ENCODE data around the gene IGF2R.

The IGF2R gene

DNA sequence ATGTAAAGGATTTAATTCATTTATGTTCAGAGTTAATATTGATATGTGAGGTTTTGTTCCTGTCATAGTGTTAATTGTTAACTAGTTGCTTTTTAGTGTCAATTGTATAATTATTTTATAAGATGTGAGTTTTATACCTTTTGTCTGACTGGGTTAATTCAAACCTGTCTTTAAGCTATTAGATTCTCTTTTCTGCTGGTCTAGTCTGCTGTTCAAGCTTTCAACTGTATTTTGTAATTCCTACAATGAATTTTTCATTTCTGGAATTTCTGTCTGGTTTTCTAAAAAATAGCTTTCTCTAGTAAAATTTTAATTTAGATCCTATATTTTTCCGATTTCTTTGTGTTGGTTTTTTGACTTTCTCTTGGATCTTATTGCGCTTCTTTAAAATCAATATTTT, 26.5 kb downstream of the IGF2R start:
- in situ Hi-C loops (cut with HindIII; ENCODE audit: low sequenced_read_pairs), result no loop called here
- TF ChIP-seq, protein P1, sequence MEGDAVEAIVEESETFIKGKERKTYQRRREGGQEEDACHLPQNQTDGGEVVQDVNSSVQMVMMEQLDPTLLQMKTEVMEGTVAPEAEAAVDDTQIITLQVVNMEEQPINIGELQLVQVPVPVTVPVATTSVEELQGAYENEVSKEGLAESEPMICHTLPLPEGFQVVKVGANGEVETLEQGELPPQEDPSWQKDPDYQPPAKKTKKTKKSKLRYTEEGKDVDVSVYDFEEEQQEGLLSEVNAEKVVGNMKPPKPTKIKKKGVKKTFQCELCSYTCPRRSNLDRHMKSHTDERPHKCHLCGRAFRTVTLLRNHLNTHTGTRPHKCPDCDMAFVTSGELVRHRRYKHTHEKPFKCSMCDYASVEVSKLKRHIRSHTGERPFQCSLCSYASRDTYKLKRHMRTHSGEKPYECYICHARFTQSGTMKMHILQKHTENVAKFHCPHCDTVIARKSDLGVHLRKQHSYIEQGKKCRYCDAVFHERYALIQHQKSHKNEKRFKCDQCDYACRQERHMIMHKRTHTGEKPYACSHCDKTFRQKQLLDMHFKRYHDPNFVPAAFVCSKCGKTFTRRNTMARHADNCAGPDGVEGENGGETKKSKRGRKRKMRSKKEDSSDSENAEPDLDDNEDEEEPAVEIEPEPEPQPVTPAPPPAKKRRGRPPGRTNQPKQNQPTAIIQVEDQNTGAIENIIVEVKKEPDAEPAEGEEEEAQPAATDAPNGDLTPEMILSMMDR (IDR thresholded peaks at IDR 0.05; ENCODE audit: low read depth, low read length, missing control alignments), result no peak
- no peak for DNase-seq (ENCODE audit: low read depth)
- no peak overlapping the region for H3K4me3 ChIP-seq (ENCODE audit: low read depth, low read length)

DNA sequence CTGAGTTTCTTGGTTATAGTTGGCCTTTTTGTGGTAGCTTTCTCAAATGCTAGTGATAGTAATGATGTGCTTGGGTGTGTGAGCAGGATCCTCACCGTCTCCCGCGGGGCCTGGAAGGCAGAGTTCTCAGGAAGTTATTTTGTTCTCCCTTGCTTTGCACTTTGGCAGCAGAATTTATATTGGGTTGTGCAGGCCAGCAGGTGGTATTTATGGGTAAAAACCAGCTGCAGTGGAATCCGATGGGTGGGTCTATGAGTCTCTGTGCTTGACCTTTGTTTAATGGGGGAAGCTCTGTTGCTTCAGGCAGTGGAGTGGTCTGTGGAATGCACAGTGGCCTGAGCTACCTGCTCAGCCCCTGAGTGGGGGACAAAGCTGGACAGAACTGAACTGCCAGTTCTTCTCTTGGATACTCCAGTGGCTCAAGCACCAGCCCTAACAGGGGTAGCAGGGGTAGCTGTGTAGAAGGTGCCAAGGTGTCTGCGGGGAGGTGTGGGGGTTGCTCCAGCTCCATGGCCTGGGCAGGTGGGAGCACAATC, 27.3 kb downstream of the IGF2R start:
- TF ChIP-seq, protein P1 (IDR thresholded peaks at IDR 0.05; ENCODE audit: low read depth, low read length, missing control alignments), result no peak
- in situ Hi-C loops (cut with HindIII; ENCODE audit: low sequenced_read_pairs), result no loop called here
- H3K4me3 ChIP-seq (ENCODE audit: low read depth, low read length), result no peak overlapping the region
- no peak for DNase-seq (ENCODE audit: low read depth)

- no peak overlapping the region for H3K4me3 ChIP-seq (ENCODE audit: low read depth, low read length)
- in situ Hi-C loops (cut with HindIII; ENCODE audit: low sequenced_read_pairs), result no loop called here
- TF ChIP-seq, protein P1 (IDR thresholded peaks at IDR 0.05; ENCODE audit: low read depth, low read length, missing control alignments), result no peak
- no peak for DNase-seq (ENCODE audit: low read depth)
Measured at GRCh38 chr6:159996626-159997497, 28.0 kb downstream of the IGF2R start.

DNA sequence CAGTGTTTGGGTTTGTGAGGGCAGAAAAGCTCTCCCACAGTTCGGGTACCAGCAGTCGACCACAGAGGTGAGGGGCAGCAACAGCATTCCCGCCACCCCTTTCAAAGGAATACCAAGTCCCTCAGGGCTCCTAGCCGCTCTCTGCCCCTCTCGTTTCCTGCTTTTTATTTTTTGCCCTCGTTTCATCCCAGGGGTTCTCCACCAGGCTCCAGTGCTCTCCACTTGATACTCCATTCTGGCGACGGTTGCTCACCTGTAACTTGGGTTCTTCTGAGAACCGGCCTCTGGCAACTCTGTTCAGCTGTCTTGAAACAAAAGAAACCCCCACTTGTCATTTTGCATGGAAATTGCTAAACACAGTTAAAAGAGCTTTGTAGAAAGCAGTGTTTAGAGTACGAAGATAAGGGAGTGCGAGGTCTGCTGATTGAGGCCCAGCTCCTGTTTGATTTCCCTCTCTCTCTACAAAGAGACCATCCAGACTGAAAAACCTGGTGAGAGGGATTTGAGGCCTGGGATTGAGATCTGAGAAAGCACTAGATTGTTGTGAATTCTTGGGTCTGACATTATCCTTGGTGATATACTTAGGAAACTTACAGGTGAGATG, 28.7 kb downstream of the IGF2R start:
- TF ChIP-seq, protein P1 (IDR thresholded peaks at IDR 0.05; ENCODE audit: low read depth, low read length, missing control alignments), result no peak
- no peak for DNase-seq (ENCODE audit: low read depth)
- no peak overlapping the region for H3K4me3 ChIP-seq (ENCODE audit: low read depth, low read length)
- in situ Hi-C loops (cut with HindIII; ENCODE audit: low sequenced_read_pairs), result no loop called here

- no peak for DNase-seq (ENCODE audit: low read depth)
Measured at GRCh38 chr6:159998538-159998937, 29.7 kb downstream of the IGF2R start.

DNA sequence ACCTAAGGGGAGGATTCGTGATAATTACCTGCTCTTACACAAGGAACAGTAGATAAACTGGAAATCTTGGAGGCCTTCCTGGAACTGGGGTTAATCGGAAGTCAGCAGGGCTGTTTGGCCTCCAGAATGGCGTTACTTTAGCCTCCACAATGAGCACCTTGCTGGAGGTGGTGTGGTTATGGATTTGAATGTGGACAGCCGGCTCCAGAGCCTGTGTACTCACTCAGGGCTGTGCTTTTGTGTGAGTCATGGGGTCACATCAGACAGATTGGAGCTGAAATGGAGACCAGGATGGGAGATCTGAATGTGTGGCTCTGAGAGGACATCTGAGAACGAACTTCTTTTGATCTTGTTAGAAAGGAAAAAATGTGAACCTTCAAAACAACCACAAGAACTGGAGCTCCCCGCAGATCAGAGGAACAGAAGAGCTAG, 30.4 kb downstream of the IGF2R start:
- DNase-seq (ENCODE audit: low read depth), result no peak
- in situ Hi-C loops (cut with HindIII; ENCODE audit: low sequenced_read_pairs), result no loop called here
- TF ChIP-seq, protein P1 (IDR thresholded peaks at IDR 0.05; ENCODE audit: low read depth, low read length, missing control alignments), result no peak
- no peak overlapping the region for H3K4me3 ChIP-seq (ENCODE audit: low read depth, low read length)

More at GRCh38 chr6:159998538-159998937, 29.7 kb downstream of the IGF2R start:
- H3K4me3 ChIP-seq (ENCODE audit: low read depth, low read length), result no peak overlapping the region
- in situ Hi-C loops (cut with HindIII; ENCODE audit: low sequenced_read_pairs), result no loop called here
- TF ChIP-seq, protein P1 (IDR thresholded peaks at IDR 0.05; ENCODE audit: low read depth, low read length, missing control alignments), result no peak

All from astrocyte of the cerebellum (primary cell).